Activated CD4-positive, alpha-beta T cell treated with anti-CD3 and anti-CD28 coated beads for 48 hours (primary cell): ENCODE data around the gene COPE.
"Not testable (repeated sequence)": the region's sequence is repeated elsewhere in the genome, so short reads cannot be mapped to it uniquely, and the experiment has no call there.

Experiments used
- DNase-seq: peaks from one replicate; pipeline ENCODE4 v3.0.0-alpha.2; 2020

COPE gene

DNA sequence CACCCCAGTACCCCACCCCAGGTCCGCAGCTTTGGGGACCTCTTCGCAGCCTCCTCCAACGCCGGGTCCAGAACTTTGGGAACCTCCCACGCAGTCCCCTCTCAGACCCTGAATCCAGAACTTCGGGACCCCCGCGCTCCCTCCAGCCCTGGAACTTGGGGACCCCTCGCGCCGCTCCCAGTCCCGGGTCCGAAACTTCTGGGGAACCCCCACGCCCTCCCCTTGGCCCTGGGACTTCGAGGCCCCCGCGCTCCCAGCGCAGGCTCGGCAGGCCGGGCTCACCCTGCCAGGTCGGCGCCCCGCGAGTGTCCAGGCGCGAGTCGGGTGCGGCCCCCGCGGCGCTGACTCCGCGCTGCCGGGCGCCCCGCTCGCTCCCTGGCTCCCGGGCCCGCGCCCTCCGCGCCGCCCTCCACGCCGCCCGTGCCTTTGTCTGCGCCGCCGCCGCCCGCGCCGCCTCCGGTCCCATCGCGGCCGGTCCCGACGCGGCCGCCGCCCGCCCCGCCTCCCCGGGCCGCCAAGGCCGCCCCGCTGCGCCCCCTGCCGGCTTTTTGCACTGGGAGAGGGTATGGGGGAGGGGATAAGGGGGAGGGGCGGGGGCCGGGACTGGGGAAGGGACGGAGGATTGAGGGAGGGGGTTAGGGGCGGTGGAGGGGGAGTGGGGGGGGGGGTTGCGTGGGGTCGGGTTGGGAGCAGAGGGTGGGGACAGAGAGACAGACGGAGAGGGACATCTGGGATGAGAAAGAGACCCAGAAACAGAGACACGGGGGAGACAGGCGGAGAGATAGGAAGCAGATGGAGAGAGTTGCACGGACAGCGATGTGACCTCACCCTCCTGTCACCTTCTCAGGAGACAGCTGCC lies 21.8 kb upstream of the COPE start, which contains the start of gene HOMER3:
Gene HOMER3 (minus strand): TSS at position 449 of the 859 bp plus-strand sequence. CDS start 2,235 bp downstream, outside the sequence.
- DNase-seq, result peak; percentile 80

DNA sequence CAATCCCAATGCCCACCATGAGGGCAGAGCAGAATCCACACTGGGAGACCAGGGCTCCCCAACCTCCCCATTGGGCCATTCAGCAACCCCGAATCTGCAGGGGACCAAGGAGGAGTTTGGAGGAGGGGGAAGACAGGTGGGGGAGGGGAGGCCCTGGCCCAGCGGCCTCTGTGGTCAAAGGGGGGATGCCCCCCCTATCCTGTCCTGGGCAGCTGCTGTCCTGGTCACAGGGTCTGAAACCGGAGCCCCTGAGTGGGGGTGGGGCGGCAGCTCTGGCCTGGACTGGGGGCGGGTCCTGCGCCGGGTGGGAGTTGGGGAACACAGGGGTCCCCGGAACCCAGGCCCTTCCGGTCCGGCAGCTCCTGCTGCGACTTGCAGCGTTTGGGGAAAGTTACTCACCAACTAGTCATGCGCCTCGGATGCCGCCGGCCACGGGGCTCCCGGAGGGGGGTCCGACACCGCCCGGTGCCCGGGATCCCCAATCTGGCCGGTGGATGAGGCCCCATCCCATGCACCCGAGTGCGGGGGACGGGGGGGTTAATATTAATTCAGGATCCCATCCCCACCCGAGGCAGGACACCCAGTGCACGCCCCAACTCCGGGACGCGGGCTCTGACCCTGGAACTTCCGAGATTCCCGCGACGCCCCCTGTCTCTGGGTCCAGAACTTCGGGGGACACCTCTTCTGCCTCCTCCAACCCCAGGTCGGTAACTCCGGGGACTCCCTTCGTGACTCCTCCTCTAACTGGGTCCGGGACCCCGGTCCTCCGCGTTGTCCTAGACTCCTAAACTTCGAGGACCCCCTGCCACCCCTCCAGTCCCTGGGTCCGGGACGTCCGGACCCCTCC lies 21.0 kb upstream of the COPE start:
- no peak for DNase-seq

DNA sequence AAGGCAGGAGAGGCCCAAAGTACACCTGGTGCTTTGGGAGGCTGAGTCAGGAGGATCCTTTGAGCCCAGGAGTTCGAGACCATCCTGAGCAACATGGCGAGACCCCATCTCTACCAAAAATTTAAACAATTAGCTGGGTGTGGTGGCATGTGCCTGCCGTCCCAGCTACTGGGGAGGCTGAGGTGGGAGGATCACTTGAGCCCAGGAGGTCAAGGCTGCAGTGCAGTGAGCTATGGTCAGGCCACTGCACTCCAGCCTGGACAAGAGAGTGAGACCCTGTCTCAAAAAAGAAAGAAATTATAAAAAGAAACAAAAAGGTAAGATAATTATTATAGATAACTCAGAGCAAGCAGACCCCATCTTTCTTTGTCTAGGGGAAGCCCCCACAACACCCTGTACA lies 20.0 kb upstream of the COPE start:
- DNase-seq, result no peak

DNA sequence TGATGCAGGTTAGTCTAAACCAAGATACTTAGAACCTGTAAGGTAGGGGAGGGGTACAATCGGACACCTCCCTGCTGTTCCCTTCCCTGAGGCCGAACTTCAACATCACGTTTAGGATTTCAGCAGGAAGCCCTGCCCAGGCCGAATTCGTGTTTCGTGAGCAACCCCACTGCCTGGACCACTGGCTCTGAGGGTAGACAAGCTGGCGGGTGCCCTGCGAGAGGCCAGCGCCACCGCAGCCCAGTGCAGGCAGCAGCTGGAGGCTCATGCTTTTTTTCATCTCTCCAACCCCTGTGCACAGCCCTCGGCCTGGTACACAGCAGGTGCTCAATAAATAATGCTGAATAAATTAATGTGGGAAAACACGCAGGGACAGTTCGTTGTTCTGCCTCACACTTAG lies 14.1 kb upstream of the COPE start:
- no peak for DNase-seq

DNA sequence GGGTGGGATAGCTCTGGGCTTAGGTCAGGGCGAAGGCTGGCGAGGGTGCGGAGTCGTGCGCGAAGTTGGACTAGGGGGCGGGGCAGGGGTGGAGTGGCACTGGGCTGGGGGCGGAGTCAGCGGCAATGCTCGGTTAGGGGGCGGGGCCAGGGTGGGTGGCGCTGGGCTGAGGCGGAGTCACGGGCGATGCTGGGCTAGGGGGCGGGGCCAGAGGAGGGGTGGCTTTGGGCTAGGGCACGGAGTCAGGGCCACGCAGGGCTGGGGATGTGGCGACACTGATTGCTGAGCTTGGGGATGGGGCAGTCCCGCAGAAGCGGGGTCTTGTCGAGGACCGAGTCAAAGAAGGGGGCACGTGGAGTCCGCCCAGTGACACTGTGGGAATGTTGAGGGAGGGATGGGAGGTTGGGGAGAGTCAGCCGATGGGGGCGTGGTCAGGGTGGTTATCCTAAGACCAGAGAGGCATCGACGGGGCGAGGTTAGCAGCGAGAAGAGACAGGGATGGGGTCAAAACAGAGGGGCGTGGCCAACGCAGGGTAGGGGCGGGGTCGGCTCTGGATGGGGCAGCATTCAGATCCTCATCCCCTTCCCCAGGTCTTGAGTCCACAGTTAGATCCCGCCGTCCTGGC lies 13.1 kb upstream of the COPE start:
- peak; percentile 94 for DNase-seq

DNA sequence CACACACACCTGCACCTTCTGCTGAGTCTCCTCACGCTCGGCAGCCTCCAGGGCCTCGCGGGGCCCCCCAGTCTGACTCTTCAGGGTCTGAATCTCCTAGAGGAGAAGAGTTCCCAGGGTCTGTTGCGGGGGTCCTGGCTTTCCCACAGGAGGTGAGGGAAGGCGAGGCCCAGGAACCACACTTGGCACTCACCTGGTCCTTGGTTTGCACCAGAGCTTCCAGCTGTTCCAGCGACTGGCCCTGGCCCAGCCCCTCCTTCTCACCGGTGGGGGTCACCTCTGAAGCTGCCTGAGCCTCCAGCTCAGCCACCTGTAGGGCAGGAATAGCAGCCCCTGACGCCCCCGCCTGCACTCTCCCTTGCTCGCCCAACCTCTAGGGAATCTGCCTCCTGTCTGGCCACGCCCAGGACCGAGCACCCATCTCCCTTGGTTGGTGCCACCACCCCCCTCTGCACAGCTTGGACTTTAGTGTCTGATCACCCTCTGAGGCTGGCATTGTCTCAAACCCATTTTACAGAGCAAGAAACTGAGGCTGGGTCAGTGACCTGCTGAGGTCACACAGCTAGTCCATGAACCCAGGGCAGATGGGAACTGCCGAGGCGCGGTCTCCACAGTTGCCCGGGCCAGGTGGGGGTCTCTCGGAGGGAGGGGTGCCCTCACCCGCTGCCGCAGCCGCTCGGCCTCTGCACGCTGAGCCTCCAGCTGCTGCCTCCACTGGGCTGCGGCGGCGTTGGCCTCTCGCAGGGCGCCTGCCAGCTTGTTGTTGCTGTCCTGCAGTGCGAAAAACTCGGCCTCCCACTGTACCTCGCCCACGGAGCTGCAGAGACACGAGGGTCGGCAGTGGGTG lies 12.4 kb upstream of the COPE start:
- DNase-seq, result no peak

DNA sequence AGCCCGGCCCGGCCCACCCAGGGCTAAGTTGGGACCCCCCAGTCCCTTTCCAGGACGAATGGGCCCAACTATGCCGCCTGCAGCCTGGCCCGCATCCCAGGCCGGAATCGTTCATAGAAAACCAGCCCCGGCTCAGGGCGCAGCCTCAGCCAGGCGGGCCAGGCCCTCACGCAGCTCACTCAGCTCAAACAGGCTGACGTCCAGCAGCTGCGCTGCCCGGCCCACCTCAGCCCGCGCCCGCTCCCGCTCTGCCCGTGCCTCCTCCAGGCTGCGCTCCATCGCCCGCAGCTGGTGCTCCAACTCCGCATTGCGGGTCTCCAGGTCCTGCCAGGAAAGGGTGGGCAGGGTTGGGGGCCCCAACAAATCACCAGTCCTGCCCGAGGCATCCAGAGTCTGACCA lies 10.1 kb upstream of the COPE start:
- DNase-seq, result no peak

DNA sequence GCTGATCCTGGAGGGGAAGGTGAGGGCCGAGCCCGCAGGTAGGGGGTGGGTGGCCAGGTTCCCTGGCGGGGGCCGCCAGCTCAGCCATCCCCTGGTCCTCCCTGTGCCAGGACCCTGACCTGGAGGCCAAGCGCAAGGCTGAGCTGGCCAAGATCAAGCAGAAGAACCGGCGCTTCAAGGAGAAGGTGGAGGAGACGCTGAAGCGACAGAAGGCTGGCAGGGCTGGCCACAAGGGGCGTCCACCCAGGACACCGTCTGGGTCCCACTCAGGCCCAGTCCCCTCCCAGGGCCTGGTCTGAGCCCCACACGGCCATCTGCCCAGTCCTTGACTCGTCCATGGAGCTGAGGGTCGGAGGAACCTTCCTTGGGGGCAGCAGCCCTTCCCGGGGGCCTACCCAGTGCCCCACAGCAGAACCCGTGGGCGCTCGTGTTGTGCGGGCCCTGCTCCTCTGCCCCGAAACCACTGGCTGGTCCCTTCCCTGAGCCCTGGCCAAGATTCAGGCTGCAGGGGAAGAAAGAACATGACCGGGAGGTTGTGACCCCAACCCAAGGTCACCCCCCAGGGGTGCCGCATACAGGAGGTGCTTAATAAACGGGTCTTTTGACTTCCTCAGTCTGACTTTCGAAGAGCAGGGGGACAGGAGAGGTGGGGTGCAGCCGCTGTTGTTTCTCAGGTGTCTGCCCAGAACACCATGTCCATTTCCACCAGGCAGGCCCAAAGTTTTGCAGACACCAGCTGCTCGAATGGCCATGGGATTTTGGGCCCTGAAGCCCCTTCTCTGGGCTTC lies 9.0 kb upstream of the COPE start:
- no peak for DNase-seq

DNA sequence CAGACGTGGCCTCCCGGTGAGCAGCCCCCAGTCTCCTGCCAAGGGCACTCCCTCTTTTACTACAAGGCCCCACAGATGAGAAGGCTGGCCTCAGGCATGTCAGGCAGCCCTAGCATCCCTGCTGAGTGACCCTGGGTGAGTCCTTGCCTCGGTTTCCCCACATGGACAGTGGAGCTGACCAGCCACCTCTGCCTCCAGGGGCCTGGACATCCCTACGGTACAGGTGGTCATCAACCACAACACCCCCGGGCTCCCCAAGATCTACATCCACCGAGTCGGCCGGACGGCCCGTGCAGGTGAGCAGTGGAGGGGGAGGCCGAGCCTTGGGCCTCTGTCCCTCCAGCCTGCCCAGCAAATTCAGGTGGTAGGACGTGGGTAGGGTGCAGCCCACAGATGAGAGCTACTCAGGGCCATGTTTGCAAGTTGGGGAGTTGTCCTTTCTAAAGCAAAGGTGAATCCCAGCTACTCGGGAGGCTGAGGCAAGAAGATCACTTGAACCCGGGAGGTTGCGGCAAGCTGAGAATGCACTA lies 5.6 kb upstream of the COPE start:
- no peak for DNase-seq

DNA sequence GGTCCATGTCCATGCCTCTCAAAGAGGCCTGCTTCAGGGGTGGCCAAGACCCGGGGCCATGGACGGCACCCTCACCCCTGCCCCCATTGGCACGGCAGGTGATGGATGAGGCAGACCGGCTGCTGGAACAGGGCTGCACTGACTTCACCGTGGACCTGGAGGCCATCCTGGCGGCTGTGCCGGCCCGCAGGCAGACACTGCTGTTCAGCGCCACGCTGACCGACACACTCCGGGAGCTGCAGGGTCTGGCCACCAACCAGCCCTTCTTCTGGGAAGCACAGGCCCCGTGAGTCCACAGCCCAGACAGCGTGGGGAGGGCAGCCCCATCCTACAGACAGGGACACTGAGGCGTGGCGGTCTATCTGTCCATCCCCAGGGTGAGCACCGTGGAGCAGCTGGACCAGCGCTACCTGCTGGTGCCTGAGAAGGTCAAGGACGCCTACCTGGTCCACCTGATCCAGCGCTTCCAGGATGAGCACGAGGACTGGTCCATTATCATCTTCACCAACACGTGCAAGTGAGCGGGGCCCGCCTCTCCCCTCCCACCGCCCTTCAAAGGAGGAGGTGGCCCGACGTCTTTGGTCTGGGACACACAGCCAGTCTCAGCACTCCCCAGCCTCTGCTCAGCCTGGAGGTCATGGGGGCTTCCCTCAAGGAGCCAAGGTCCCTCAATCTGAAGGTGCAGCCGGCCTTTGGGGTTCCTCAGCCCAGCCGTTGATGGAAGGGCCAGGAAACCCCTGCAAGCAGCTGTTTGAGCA lies 3.2 kb upstream of the COPE start:
- DNase-seq, result no peak

DNA sequence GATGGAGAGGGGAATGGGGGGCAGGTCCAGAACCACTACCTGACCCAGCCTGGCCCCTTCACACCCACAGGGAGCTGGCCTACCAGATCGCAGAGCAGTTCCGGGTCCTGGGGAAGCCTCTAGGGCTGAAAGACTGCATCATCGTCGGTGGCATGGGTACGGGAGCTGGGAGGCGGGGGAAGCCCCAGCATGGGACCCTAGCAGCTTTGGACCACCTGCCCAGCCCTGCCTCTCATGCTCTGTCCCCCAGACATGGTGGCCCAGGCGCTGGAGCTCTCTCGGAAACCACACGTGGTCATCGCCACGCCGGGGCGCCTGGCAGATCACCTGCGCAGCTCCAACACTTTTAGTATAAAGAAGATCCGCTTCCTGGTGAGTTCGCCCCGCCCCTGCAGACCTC lies 2.4 kb upstream of the COPE start:
- no peak for DNase-seq

DNA sequence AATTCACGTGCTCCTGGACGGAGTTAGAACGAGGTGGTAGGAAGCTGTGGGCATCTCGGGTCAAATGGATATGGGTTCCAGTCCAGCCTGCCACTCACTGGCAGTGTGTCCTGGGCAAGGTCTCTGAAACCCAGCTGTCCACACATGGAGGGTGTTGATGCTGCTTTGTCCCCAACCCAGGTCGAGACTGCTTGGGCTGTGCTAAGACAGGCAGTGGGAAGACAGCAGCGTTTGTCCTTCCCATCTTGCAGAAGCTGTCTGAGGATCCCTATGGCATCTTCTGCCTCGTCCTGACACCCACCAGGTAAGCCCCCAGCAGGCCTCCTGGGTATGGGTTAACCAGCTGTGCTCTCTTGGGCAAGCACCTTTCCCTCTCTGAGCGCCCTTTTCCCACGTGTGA lies 1.2 kb upstream of the COPE start:
- DNase-seq, result no peak

DNA sequence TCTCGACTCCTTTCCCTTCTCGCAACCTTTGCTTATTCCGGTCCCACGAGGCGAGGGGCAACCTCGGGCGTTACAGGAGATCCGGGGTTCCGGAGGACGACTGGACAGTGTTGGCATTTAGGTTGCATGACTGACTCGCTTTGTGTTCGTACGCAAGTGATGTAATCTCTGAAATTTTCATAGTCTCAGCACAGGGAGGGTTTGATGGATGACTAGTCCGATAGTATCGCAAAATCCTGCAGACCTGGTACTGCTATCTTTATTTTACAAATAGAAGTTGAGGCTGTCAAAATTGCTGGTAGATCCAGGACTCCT lies 670 bp upstream of the COPE start:
- no peak for DNase-seq

DNA sequence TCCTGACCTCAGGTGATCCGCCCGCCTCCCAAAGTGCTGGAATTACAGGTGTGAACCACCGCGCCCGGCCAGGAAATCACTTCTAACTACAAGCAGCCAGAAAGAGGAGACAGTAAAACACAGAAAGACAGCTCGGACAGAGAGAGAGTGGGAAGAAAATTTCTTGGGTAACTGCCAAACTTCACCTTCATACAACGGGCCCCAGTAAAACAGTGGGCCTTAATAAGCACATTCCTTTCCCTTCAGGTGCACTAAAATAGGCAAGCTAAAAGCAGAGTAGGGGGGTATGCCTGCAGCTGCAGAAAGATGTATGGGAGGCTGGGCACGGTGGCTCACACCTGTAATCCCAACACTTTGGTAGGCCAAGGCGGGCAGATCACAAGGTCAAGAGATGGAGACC lies 1.6 kb downstream of the COPE start:
- DNase-seq, result not testable (repeated sequence)

DNA sequence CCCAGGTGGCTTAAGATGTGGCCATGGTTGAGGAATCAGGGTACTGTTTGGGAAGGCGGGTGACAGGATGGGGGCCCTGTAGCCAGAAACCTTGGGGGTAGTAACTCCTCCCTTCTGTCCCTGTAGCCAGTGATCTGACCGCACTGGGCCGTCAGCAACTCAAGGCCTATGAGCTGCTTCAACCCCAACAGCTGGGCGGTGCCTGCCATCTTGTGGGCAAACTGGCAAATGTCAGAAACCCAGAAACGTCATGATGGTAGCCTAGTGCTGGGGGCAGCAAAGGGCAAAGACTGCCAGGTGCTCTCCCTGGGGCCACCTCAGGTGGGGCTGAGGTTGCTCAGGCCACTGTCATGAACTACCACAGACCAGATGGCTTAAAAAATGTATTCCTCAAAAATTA lies 3.5 kb downstream of the COPE start:
- peak; percentile 54 for DNase-seq

DNA sequence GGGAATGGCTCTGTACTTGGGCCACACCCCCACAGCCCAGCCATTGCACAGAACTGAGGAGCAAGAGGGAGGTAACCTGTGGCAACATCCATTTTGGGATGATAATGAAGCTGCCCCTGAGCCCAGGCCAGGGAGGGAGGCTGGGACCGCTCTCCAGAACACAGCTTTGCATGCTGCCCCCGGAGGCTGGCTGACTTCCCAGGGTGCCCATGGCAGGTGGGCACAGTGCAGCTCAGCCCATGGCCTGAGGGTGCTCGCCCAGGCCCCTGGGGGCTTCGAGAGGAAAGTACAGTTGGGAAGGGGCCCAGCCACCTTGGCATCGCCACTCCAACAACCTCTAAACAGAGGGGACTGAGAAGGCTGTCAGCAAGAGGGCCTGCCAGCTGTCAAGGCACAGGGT lies 5.7 kb downstream of the COPE start:
- DNase-seq, result no peak

DNA sequence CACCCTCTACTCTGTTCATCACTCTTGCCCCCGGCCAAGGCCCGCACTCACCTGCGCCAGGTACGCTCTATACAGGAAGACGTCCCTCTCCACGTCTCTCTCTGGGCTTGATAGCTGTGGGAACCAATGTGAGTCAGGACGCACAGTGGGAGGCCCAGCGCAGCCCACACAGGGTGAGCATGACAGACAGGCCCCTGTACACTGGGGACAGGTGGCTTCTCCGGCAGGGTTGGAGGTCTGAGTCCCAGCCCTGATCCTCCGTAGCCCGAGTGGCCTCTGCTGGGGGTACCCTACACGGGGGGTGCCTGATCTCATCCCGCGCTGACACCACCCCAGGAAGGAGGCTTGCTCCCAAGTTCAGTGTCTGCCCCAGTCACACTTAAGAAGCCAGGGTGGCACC lies 6.3 kb downstream of the COPE start:
- no peak for DNase-seq

DNA sequence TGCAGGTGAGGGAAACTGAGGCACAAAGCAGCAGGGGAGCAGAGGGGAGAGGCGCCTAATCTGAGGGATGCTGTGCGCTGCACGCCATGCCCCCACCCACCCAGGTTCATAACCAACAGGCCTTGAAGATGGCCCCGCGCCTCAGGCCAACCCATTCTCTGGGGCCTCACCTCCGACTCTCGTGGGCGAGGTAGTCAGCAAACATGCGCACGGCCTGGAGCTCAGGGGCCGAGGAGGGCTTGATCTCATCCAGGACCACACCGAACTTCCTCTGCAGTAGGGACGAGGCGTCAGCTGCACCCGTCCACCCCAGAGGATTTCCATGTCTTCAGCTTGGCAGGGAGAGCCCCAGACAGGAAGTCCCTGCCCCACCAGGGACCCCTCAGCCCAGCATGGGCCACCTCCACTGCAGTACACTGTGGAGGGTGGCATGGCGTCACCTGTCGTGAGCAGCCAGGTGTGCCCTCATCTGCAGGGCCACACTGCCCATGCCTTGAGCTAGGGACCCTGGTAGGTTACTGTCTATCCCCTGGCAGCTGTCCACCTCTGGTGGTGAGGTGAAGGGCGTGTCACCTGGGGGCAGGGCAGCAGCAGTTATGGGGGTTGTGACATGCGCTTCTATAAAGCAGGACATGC lies 8.3 kb downstream of the COPE start:
- DNase-seq, result no peak

DNA sequence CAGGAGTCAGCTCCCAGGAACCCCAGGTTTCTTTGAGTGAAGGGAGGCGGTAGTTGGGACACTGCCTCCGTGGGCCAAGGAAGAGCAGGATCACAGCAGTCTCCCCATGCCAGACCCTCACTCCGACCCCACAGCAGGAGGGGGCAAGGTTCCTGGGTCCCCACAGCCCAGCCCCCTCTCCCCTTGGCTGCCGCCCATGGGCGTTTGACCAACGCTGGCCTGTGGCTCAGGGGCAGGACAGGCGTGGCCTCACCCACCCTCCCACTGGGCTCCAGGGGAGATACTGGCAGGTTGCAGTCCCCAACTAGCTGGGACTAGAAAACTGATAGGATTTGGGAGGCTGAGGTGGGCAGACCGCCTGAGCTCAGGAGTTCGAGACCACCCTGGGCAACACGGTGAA lies 9.2 kb downstream of the COPE start:
- no peak for DNase-seq

DNA sequence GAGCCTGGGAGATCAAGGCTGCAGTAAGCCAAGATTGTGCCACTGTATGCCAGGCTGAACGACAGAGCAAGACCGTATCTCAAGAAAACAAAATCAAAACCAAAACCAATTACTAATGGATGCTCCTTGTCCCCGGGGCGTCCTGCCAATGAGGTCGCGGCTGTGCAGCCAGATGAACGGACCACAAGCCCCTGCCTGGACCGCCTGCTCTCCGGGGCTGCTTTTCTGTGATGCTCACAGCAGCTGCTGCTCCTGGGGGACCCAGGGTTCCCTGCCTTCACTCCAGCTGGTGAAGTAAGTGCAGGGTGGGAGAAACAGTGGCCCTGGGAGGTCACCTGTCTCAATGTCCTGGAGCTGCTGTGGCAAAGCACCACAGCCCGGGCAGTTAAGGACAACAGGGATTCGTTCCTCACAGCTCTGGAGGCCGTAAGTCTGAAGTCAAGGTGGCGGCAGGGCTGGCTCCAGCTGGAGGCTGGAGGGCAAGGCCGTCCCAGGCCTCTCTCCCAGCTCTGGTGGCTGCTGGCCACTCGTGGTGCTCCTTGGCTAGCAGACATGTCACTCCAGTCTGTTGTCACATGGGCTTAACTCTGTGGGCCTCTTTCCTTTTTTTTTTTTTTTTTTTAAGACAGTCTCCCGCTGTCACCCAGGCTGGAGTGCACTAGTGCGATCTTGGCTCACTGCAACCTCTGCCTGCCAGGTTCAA lies 10.1 kb downstream of the COPE start:
- DNase-seq, result no peak
